ENCODE data around the gene TRIM71.
"Not testable (repeated sequence)": the region's sequence is repeated elsewhere in the genome, so short reads cannot be mapped to it uniquely, and the experiment has no call there.

TRIM71 gene

GRCh38 chr3:32842987-32843386 lies 25.2 kb downstream of the TRIM71 start:
- no peak for DNase-seq (ENCODE audit: low read depth)

- no peak for DNase-seq (ENCODE audit: low read depth)
Measured at GRCh38 chr3:32843510-32844321, 25.9 kb downstream of the TRIM71 start.

- DNase-seq (ENCODE audit: low read depth) = no peak
Measured at GRCh38 chr3:32844322-32844654, 26.5 kb downstream of the TRIM71 start.

- no peak for DNase-seq (ENCODE audit: low read depth)
Measured at GRCh38 chr3:32844914-32845313, 27.1 kb downstream of the TRIM71 start.

GRCh38 chr3:32845546-32845945 lies 27.7 kb downstream of the TRIM71 start:
- DNase-seq (ENCODE audit: low read depth) = not testable (repeated sequence)

- DNase-seq (ENCODE audit: low read depth) = not testable (repeated sequence)
Measured at GRCh38 chr3:32847045-32847444, 29.2 kb downstream of the TRIM71 start.

GRCh38 chr3:32847528-32847927 lies 29.7 kb downstream of the TRIM71 start:
- no peak for DNase-seq (ENCODE audit: low read depth)

GRCh38 chr3:32848215-32848614 lies 30.4 kb downstream of the TRIM71 start:
- DNase-seq (ENCODE audit: low read depth) = no peak

- no peak for DNase-seq (ENCODE audit: low read depth)
Measured at GRCh38 chr3:32849046-32849445, 31.2 kb downstream of the TRIM71 start.

GRCh38 chr3:32850226-32850625 lies 32.4 kb downstream of the TRIM71 start:
- no peak for DNase-seq (ENCODE audit: low read depth)

GRCh38 chr3:32850636-32851035 lies 32.8 kb downstream of the TRIM71 start:
- no peak for DNase-seq (ENCODE audit: low read depth)

GRCh38 chr3:32852146-32852545 lies 34.3 kb downstream of the TRIM71 start:
- no peak for DNase-seq (ENCODE audit: low read depth)

- DNase-seq (ENCODE audit: low read depth) = no peak
Measured at GRCh38 chr3:32855350-32855953, 37.7 kb downstream of the TRIM71 start.

- no peak for DNase-seq (ENCODE audit: low read depth)
Measured at GRCh38 chr3:32856355-32856889, 38.6 kb downstream of the TRIM71 start.

GRCh38 chr3:32856901-32857507 lies 39.2 kb downstream of the TRIM71 start:
- DNase-seq (ENCODE audit: low read depth) = no peak

- DNase-seq (ENCODE audit: low read depth) = no peak
Measured at GRCh38 chr3:32857921-32858320, 40.1 kb downstream of the TRIM71 start.

- no peak for DNase-seq (ENCODE audit: low read depth)
Measured at GRCh38 chr3:32859604-32860237, 41.9 kb downstream of the TRIM71 start.

- DNase-seq (ENCODE audit: low read depth) = no peak
Measured at GRCh38 chr3:32860499-32860898, 42.7 kb downstream of the TRIM71 start.

GRCh38 chr3:32861681-32862080 lies 43.9 kb downstream of the TRIM71 start:
- no peak for DNase-seq (ENCODE audit: low read depth)

GRCh38 chr3:32862247-32862935 lies 44.6 kb downstream of the TRIM71 start:
- no peak for DNase-seq (ENCODE audit: low read depth)

- DNase-seq (ENCODE audit: low read depth) = no peak
Measured at GRCh38 chr3:32862936-32863487, 45.2 kb downstream of the TRIM71 start.

- no peak for DNase-seq (ENCODE audit: low read depth)
Measured at GRCh38 chr3:32865383-32865782, 47.6 kb downstream of the TRIM71 start.

All from activated T-cell treated with anti-CD3 and anti-CD28 coated beads for 1 hour (primary cell).